ENCODE data around the gene AEBP1. TPM values are rescaled to one million over a fixed set of nuclear protein-coding genes. Genes with fewer than 3 reads are reported as not detected.

The AEBP1 gene
- total and polyA plus RNA-seq, 2 experiments from 2014 or later, result 15.1 to 42.0 TPM

GRCh38 chr7:44104860-44105771, 971 bp downstream of the AEBP1 start:
- DNase-seq (ENCODE audit: low spot score) (peak; percentile 49), ATAC-seq (peak; percentile 51)
- Histone ChIP-seq H3K4me2 (peak overlapping the region; percentile 94), H2AFZ (peak overlapping the region; percentile 74), H3K27me3 (ENCODE audit: insufficient read depth) (peaks cover 9% of the 10 kb centered on the region; the same call in 1 of the 2 replicates), H3K79me2 (replicated peaks; ENCODE audit: insufficient read depth) (no peaks in the 10 kb centered on the region; the same call in 1 of the 2 replicates), H3F3A (replicated peaks; ENCODE audit: low read depth) (no peaks in the 10 kb centered on the region), H3K27ac (ENCODE audit: low read depth) (no peak overlapping the region), H3K4me3 (peak overlapping the region; percentile 87), H4K20me1 (replicated peaks; ENCODE audit: insufficient read depth) (no peaks in the 10 kb centered on the region), H3K4me1 (ENCODE audit: insufficient read depth) (peaks cover 8% of the 10 kb centered on the region; the same call in 1 of the 2 replicates), H3K9me2 (ENCODE audit: insufficient read depth) (no peaks in the 10 kb centered on the region), H3K36me3 (ENCODE audit: insufficient read depth) (no peaks in the 10 kb centered on the region)
- no peaks in the 10 kb centered on the region for H3K9me3 Mint-ChIP-seq
- H3K4me3 Mint-ChIP-seq, result peak overlapping the region; percentile 78
- peaks cover 16% of the 10 kb centered on the region for H3K4me1 Mint-ChIP-seq
- peaks cover 4% of the 10 kb centered on the region; the same call in 2 of the 3 replicates for H3K36me3 Mint-ChIP-seq (ENCODE audit: low read depth)
- H3K27ac Mint-ChIP-seq, result no peak overlapping the region
- peaks cover 16% of the 10 kb centered on the region for H3K27me3 Mint-ChIP-seq (ENCODE audit: insufficient read depth, low read depth, poor library complexity)
- no peak for TF ChIP-seq REST (IDR thresholded peaks at IDR 0.05; ENCODE audit: unreplicated experiment)
- TF ChIP-seq CTCF (conservative IDR thresholded peaks at IDR 0.05; ENCODE audit: low read depth in 2 of 2), result no peak
- no peak for TF ChIP-seq POLR2AphosphoS5 (IDR thresholded peaks at IDR 0.05; ENCODE audit: low read depth)
- no peak for TF ChIP-seq EZH2phosphoT487 (IDR thresholded peaks at IDR 0.05; ENCODE audit: unreplicated experiment)
- TF ChIP-seq ZNF462 (CRISPR knock-in tag; IDR thresholded peaks at IDR 0.05), result no peak
- TF ChIP-seq ZNF114 (CRISPR knock-in tag; IDR thresholded peaks at IDR 0.05), result no peak
- no peak for TF ChIP-seq STAT1 (IDR thresholded peaks at IDR 0.05; ENCODE audit: unreplicated experiment)
- no peak for TF ChIP-seq JUNB (IDR thresholded peaks at IDR 0.05; ENCODE audit: unreplicated experiment)
- TF ChIP-seq NANOG (IDR thresholded peaks at IDR 0.05; ENCODE audit: borderline replicate concordance), result no peak
- TF ChIP-seq ZNF331 (CRISPR knock-in tag; IDR thresholded peaks at IDR 0.05; ENCODE audit: low read depth), result no peak
- no peak for TF ChIP-seq CREB1 (CRISPR knock-in tag; IDR thresholded peaks at IDR 0.05; ENCODE audit: low read depth)
- TF ChIP-seq ETS1 (IDR thresholded peaks at IDR 0.05), result no peak
- TF ChIP-seq EZH2 (IDR thresholded peaks at IDR 0.05; ENCODE audit: low read depth, unreplicated experiment), result no peak
